ENCODE data around the gene AP2A1. TPM values are rescaled to one million over a fixed set of nuclear protein-coding genes. Genes with fewer than 3 reads are reported as not detected.

AP2A1 gene
- total and polyA plus RNA-seq, 2 of the 13 experiments (the other 11 are each of a cell fraction or from before 2014, with no cell fraction given) = 22.7 to 39.7 TPM

DNA sequence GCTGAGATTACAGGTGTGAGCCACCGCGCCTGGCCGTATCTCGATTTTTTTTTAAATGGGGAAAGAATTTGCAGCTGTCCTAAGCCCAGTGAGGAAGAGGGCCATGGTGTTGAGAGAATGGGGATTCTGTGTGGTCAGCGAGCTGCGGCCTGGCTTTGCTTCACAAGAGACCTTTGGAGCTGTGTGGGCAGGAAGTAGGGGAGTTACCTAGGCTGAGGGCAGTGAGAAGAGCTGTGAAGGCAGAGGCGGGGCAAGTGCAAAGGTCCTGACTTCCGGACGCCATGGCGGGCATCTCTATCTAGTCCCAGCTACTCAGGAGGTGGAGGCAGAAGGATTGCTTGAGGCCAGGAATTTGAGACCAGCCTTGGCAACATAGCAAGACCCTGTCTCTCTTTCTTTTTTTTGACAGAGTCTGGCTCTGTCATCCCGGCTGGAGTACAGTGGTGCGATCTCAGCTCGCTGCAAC, 4.9 kb downstream of the AP2A1 start (continued):
- TF ChIP-seq, protein P1, sequence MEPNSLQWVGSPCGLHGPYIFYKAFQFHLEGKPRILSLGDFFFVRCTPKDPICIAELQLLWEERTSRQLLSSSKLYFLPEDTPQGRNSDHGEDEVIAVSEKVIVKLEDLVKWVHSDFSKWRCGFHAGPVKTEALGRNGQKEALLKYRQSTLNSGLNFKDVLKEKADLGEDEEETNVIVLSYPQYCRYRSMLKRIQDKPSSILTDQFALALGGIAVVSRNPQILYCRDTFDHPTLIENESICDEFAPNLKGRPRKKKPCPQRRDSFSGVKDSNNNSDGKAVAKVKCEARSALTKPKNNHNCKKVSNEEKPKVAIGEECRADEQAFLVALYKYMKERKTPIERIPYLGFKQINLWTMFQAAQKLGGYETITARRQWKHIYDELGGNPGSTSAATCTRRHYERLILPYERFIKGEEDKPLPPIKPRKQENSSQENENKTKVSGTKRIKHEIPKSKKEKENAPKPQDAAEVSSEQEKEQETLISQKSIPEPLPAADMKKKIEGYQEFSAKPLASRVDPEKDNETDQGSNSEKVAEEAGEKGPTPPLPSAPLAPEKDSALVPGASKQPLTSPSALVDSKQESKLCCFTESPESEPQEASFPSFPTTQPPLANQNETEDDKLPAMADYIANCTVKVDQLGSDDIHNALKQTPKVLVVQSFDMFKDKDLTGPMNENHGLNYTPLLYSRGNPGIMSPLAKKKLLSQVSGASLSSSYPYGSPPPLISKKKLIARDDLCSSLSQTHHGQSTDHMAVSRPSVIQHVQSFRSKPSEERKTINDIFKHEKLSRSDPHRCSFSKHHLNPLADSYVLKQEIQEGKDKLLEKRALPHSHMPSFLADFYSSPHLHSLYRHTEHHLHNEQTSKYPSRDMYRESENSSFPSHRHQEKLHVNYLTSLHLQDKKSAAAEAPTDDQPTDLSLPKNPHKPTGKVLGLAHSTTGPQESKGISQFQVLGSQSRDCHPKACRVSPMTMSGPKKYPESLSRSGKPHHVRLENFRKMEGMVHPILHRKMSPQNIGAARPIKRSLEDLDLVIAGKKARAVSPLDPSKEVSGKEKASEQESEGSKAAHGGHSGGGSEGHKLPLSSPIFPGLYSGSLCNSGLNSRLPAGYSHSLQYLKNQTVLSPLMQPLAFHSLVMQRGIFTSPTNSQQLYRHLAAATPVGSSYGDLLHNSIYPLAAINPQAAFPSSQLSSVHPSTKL (CRISPR knock-in tag; IDR thresholded peaks at IDR 0.05) = peak; percentile 43; the same call in 1 of the 2 replicates
- TF ChIP-seq, protein P2, sequence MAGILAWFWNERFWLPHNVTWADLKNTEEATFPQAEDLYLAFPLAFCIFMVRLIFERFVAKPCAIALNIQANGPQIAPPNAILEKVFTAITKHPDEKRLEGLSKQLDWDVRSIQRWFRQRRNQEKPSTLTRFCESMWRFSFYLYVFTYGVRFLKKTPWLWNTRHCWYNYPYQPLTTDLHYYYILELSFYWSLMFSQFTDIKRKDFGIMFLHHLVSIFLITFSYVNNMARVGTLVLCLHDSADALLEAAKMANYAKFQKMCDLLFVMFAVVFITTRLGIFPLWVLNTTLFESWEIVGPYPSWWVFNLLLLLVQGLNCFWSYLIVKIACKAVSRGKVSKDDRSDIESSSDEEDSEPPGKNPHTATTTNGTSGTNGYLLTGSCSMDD (CRISPR knock-in tag; IDR thresholded peaks at IDR 0.05) = no peak
- TF ChIP-seq, protein P3, sequence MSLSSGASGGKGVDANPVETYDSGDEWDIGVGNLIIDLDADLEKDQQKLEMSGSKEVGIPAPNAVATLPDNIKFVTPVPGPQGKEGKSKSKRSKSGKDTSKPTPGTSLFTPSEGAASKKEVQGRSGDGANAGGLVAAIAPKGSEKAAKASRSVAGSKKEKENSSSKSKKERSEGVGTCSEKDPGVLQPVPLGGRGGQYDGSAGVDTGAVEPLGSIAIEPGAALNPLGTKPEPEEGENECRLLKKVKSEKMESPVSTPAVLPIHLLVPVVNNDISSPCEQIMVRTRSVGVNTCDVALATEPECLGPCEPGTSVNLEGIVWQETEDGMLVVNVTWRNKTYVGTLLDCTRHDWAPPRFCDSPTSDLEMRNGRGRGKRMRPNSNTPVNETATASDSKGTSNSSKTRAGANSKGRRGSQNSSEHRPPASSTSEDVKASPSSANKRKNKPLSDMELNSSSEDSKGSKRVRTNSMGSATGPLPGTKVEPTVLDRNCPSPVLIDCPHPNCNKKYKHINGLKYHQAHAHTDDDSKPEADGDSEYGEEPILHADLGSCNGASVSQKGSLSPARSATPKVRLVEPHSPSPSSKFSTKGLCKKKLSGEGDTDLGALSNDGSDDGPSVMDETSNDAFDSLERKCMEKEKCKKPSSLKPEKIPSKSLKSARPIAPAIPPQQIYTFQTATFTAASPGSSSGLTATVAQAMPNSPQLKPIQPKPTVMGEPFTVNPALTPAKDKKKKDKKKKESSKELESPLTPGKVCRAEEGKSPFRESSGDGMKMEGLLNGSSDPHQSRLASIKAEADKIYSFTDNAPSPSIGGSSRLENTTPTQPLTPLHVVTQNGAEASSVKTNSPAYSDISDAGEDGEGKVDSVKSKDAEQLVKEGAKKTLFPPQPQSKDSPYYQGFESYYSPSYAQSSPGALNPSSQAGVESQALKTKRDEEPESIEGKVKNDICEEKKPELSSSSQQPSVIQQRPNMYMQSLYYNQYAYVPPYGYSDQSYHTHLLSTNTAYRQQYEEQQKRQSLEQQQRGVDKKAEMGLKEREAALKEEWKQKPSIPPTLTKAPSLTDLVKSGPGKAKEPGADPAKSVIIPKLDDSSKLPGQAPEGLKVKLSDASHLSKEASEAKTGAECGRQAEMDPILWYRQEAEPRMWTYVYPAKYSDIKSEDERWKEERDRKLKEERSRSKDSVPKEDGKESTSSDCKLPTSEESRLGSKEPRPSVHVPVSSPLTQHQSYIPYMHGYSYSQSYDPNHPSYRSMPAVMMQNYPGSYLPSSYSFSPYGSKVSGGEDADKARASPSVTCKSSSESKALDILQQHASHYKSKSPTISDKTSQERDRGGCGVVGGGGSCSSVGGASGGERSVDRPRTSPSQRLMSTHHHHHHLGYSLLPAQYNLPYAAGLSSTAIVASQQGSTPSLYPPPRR (CRISPR knock-in tag; IDR thresholded peaks at IDR 0.05; ENCODE audit: borderline replicate concordance) = peak; percentile 49; the same call in 1 of the 2 replicates
- no peak for TF ChIP-seq BHLHE40 (IDR thresholded peaks at IDR 0.05; ENCODE audit: low read length)
- peak; percentile 18; the same call in 1 of the 2 replicates for TF ChIP-seq NCOR1 (IDR thresholded peaks at IDR 0.05; ENCODE audit: borderline replicate concordance, low read length)
- peak; percentile 85 for TF ChIP-seq HNF4G (IDR thresholded peaks at IDR 0.05; ENCODE audit: borderline replicate concordance, low read depth, low read length)
- TF ChIP-seq HNF4G (CRISPR knock-in tag; IDR thresholded peaks at IDR 0.05; ENCODE audit: borderline replicate concordance, low read depth) = peak; percentile 83; the same call in 1 of the 2 replicates
- TF ChIP-seq, protein P4, sequence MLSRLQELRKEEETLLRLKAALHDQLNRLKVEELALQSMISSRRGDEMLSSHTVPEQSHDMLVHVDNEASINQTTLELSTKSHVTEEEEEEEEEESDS (CRISPR knock-in tag; IDR thresholded peaks at IDR 0.05; ENCODE audit: borderline replicate concordance) = no peak
- no peak for TF ChIP-seq ZNF430 (CRISPR knock-in tag; IDR thresholded peaks at IDR 0.05)
- no peak for TF ChIP-seq MBD4 (IDR thresholded peaks at IDR 0.05; ENCODE audit: borderline replicate concordance, low read length)
- peak; percentile 17; the same call in 1 of the 2 replicates for TF ChIP-seq ZNF891 (CRISPR knock-in tag; IDR thresholded peaks at IDR 0.05)
- no peak for TF ChIP-seq ZNF546 (CRISPR knock-in tag; conservative IDR thresholded peaks at IDR 0.05)
- no peak for TF ChIP-seq FOXA1 (IDR thresholded peaks at IDR 0.05)
- TF ChIP-seq FOXA1 (CRISPR knock-in tag; IDR thresholded peaks at IDR 0.05) = peak; percentile 9; the same call in 1 of the 2 replicates
- TF ChIP-seq, protein P5, sequence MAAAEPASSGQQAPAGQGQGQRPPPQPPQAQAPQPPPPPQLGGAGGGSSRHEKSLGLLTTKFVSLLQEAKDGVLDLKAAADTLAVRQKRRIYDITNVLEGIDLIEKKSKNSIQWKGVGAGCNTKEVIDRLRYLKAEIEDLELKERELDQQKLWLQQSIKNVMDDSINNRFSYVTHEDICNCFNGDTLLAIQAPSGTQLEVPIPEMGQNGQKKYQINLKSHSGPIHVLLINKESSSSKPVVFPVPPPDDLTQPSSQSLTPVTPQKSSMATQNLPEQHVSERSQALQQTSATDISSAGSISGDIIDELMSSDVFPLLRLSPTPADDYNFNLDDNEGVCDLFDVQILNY (CRISPR knock-in tag; conservative IDR thresholded peaks at IDR 0.05) = no peak
- TF ChIP-seq SALL1 (CRISPR knock-in tag; IDR thresholded peaks at IDR 0.05) = peak; percentile 76
- TF ChIP-seq POLR2AphosphoS5 (IDR thresholded peaks at IDR 0.05; ENCODE audit: low read depth, low read length) = peak; percentile 76
- TF ChIP-seq, protein P6, sequence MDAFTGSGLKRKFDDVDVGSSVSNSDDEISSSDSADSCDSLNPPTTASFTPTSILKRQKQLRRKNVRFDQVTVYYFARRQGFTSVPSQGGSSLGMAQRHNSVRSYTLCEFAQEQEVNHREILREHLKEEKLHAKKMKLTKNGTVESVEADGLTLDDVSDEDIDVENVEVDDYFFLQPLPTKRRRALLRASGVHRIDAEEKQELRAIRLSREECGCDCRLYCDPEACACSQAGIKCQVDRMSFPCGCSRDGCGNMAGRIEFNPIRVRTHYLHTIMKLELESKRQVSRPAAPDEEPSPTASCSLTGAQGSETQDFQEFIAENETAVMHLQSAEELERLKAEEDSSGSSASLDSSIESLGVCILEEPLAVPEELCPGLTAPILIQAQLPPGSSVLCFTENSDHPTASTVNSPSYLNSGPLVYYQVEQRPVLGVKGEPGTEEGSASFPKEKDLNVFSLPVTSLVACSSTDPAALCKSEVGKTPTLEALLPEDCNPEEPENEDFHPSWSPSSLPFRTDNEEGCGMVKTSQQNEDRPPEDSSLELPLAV (CRISPR knock-in tag; conservative IDR thresholded peaks at IDR 0.05; ENCODE audit: low read depth) = no peak
